HG03565 (cell line): ENCODE results near the gene TNRC6C.
"Not testable (repeated sequence)": the region's sequence is repeated elsewhere in the genome, so short reads cannot be mapped to it uniquely, and the experiment has no call there.

ENCODE experiments used
- ATAC-seq: cut with Tn5 transposase; IDR thresholded peaks from one replicate; pipeline ENCODE4 v1.9.1; 2021; ENCODE audit warnings: mild to moderate bottlenecking, moderate library complexity; ENCODE audit not compliant: unreplicated experiment

The TNRC6C gene

GRCh38 chr17:78110363-78111015, 152.0 kb downstream of the TNRC6C start:
- ATAC-seq, result no peak

GRCh38 chr17:78111016-78111726, 152.7 kb downstream of the TNRC6C start:
- no peak for ATAC-seq

DNA sequence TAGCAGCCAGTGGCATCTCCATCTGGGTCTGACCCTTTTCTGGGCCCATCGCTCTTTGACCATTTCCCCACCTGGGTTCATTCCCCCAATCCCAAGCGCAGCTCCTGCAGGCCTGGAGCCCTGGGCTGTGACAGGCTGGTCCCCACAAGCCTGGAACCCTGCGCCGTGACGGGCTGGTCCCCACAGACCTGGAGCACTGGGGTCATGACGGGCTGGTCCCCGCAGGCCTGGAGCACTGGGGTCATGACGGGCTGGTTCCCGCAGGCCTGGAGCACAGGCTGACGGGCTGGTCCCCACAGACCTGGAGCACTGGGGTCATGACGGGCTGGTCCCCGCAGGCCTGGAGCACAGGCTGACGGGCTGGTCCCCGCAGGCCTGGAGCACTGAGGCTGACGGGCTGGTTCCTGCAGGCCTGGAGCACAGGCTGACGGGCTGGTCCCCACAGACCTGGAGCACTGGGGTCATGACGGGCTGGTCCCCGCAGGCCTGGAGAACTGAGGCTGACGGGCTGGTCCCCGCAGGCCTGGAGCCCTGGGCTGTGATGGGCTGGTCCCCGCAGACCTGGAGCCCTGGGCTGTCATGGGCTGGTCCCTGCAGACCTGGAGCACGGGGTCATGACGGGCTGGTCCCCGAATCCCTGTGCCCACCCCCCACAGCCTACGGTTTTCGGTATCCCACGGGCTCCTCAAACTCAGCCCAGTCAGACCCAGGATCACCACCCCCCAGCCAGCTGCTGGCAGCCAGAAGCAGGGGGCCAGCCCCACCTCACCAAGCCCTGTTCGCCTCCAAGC, 153.4 kb downstream of the TNRC6C start:
- ATAC-seq, result no peak

DNA sequence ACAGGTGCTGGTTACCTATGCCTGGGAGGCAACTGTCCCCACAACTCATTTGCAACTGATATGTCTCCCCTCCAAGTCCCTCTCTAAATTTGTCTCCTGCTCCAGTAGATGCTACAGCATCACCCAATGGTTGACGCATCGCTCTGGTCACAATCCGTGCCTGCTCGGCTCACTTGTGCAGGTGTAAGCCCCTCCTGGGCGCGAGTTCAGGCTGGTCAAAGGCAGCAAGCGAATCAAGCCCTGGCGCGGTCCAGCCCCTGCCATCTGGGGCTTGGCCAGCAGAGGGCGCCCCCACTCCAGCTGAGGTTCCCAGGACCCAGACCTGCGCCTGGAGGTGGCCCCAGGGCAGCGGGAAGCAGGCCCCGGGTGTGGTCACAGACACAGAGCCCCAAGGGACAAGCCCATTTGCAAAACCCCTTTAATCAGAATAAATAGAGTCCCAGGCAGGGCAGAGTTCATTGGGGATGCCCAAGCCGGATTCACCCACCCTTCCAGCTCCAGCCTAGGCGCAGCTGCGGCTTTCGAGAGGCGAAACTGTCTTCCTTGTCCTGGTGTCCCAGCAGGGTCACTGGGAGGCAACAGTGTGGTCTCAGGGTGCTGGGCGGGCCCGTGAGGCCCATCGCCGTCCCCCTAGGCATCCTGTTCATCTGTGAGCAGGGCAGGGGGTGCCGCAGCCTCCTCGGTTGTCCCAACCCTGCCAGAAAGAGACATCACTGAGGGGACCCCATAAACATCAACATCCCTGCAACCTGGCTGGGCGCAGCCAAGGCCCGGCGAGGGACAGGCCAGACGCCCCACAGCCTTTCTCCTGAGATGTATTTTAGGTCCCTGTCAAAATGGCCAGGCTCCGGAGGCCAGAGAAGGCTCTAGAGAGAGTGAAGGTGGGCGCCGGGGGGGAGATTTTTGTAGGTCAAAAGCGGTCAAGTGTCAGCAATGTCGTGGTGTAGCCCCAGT, 154.3 kb downstream of the TNRC6C start:
- ATAC-seq, result no peak

DNA sequence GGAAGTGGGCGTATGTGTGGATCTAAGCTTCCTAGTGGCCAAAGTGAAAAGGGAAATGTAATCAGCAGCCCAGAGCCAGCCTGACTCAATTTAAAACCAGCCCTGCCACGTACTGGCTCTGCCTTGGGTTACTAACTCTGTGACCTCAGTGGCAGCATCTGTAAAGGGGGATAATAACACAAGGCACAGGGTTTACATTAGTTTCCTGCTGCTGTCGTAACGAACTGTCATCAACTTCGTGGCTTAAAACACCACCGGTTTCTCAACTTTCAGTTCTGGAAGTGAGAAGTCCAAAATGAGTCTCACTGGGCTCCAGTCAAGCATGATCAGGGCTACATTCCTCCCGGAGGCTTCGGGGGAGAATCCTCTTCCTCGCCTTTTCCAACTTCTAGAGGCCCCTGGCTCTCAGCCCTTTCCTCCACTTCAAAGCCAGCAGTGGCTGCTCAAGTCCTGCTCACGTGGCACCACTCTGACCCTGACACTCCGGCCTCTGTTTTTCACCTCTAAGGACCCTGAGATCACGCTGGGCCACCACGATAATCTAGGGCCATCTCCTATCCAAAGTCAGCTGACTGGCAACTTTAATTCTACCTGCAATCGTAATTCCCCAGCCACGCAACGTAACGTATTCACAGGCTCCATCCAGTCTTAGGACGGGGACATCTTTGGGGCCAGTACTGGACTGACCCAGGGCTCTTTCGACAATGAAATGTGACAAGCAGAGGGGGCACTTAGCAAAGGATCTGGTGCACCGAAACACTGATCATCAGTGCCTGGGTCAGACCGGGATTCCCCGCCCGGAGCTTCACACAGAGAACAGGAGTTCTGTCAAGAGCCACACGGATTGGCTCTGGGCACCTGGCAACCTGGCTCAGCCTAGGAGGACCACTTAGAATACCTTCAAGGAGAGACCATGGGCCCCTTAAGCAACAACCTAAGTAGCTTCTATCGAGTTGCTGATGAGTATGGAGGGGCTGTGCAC, 155.6 kb downstream of the TNRC6C start:
- no peak for ATAC-seq

- ATAC-seq, result no peak
These were observed 156.6 kb downstream of the TNRC6C start for GRCh38 chr17:78114831-78115723.

DNA sequence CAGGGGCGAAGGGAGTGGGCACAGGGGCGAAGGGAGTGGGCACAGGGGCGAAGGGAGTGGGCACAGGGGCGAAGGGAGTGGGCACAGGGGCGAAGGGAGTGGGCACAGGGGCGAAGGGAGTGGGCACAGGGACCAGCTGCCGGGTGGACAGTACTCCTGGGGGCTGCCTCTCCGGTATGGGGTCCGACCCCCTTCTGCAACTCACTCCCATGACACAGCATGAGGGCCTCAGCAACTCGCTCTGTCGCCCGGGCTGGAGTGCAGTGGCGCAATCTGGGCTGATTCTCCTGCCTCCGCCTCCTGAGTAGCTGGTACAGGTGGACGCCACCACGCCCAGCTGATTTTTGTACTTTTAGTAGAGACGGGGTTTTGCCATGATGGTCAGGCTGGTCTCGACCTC, 157.3 kb downstream of the TNRC6C start:
- not testable (repeated sequence) for ATAC-seq

DNA sequence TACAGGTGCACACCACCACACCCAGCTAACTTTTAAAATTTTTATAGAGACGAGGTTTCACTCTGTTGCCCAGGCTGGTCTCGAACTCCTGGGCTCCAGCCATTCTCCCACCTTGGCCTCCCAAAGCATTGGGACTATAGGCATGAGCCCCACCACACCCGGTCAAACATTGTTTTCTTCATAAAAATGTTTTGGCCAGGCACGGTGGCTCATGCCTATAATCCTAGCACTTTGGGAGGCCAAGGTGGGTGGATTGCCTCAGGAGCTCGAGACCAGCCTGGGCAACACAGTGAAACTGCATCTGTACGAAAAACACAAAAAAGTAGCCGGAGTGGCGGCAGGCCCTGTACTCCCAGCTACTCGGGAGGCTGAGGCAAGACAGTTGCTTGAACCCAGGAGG, 157.9 kb downstream of the TNRC6C start:
- no peak for ATAC-seq

DNA sequence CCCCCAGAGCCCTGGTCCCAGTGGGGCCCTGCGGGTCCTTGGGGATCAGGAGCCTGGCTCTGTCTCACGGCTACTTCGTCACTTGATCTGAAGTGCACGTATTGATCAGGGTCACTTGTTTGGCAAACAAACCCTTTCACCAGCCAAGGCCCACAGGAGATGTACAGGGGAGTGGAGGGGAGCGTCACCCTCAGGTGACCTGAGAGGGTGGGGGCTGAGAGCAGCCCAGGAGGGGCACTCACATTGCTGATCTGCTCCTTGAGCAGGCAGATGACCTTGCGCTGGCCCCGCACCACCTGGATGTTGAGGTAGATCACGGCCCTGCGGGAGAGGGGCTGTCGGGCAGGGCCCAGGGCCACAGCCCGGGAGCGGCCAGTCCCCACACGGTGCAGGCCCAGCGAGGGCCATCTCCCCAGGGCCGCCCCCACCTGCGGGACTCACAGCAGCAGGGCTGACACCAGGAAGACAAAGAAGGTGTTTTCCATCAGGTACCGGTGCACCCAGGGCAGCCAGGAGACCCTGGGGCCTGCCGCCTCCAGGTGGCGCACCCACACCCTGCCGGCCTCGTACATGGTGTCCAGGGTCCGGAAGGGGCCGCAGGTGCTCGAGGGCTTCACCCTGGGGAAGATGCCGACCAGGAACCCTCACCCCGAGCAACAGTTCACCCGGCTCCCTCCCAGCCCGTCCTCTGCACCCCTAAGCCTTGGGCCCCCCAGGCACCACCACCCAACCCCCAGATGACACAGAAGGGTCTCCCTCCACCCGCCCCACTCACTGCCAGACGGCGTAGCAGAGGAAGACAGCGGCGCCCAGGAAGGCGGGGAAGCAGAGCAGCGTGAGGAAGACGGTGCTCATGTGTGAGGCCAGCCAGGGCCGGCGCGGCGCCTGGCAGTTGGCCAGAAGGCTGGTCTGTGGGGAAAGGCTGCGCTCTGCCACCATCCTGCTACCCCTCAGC, 158.8 kb downstream of the TNRC6C start:
- no peak for ATAC-seq

DNA sequence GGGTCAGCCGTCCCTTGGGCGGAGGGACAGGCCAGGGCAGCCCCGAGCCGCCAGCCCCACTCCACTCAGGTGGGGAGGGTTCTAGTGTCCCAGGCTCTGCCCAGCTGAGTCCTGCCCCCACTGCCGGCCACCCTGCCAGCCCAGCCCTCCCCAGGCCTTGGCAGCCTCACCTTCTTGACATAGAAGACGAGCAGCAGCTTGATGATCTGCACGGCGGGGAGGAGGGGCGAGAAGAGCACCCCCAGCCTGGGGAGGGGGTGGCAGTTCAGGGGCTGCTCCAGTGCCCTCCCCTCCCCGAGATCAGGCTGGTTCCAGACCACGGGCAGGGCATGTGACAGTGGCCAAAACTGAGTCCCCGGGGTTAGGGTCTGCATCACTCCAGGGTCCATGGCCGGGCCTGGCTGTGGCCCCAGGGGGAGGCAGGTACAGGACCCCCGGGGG, 160.3 kb downstream of the TNRC6C start:
- no peak for ATAC-seq

DNA sequence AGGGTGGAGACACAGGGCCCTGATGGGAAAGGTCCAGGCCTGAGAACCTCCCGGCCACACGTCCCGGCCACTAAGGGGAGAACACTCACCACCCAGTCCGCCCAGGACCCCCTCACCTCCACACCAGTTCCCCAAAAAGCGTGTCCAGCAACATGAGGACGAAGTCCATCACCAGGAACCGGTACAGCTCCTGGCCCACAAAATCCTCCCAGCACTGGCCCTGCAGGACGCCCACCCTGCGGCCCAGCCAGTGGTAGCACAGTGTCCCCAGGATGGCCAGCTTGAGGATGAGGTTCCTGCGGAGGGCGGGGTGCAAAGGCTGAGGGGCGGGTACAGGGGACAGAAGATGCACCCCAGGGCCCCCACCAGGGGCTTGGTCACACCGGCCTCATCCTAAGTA, 162.0 kb downstream of the TNRC6C start:
- no peak for ATAC-seq

DNA sequence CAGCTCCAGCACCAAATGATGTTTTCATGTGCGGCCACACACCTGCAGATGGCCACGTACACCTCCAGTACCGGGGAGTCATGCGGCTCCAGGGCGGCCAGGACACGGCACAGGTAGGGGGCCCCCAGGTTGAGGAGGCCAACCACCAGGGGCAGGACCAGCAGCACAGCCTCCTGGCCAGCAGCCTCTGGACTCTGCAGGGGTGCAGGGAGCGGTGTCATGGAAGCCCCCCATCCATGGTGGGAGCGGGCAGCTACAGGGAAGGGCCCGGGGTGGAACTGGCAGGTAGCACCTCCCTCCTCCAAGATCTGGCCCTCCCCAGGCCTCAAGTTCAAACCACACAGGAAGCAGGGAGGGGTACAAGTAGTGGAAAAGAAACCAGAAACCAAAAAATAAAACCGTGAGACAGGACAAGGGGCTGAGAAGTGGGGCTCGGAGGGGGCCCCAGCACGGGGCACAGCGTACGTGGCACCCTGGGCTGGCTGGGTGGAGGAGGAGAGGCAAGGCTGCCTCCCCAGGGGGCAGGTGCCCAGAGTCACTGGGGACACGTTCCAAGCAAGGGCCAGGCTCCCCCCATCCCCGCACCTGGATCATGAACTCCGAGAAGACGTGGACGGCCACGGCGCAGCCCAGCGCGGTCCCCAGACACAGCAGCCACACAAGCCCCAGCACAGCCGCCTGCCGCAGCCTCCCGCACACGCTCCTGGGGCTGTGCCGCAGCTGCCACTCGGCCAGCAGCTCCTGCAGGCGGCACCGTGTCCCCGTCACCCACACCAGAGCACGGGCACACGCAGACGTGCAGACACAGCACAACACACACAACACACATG, 162.7 kb downstream of the TNRC6C start:
- ATAC-seq, result no peak

DNA sequence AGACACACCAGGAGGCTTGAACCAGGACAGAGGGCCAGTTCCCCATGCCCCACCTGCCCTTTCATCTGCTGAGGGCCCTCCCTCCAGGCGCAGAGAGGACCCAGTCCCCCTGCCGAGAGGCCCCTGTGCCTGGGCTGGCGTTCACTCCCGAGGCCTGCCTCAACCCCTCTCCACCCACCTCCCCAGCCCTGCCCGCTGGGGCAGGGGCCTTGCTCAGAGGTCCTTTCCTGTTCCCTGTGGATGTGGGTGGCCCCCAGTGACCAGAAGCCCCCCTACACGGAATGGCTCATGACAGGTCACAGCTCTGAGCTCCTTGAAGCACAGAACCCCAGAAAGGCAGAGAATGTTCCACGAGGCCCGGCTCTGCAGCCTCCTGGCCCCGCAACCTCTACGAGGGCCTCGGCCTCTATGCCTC, 163.3 kb downstream of the TNRC6C start:
- ATAC-seq, result no peak

DNA sequence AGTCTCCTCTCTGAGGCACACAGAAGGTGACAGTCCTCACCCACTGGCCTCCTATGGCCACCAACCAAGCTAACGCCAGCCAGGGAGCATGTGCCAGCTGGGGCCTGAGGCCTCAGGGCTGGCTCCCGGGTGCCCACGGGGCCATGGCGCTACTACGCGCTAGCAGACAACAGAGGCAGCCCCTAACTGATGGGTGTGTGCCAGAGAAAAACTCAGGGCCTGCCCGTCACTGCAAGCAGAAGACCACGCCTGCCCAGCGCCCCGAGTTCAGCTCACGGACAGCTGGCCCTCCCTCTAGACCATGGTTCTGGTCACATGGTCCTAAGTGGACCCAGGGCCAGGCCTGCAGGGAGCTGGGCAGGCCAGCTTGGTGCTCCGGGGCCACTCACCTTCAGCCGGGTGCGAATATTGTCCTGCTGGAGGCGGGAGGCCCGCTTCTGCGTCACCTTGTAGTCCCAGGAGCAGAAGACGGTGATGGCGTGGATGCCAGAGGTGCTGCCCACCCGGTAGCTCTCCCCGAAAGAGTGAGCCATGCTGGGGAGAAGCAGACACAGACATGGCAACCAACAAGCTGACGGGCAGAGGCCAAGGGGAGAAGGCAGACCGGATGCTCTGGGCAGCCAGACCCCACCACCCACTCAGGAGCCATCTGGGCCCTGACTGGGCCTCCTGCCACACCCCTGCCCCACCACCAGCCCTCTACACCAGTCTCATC, 163.9 kb downstream of the TNRC6C start:
- ATAC-seq, result no peak

DNA sequence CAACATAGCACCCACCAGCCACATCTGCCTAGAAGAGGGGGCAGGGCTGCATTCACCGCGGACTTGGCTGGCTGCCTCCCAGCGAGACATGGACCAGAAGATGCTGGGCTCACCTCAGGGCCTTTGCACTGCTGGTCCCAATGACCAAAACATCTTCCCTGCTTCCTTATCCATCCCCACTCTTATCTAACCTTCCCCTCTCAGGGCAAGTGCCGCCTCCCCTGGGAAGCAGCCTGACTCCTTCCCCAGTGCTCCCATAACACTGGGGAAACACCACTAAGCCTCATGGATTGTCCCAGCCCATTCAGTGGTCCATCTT, 164.4 kb downstream of the TNRC6C start:
- no peak for ATAC-seq
